Occipital lobe (tissue), 2 donors: Measurements from ENCODE around the gene PPP1R9B. TPM values are rescaled to one million over a fixed set of nuclear protein-coding genes. Genes with fewer than 3 reads are reported as not detected.

Experiments used
- DNase-seq: peaks from one replicate; lab custom pipeline; 2025; lab: John Stamatoyannopoulos, UW
- total RNA-seq: library from RNA; depleted of rRNA; stranded (reverse); fragments of >200 nt; gene quantifications from one replicate; pipeline ENCODE4 v1.2.3, GENCODE V29; 2014

The PPP1R9B gene
- total RNA-seq, result 69.9 TPM

GRCh38 chr17:50150354-50151040 is at the start of gene PPP1R9B:
Gene PPP1R9B (minus strand): TSS chr17:50150677. CDS start chr17:50150513, 164 bp downstream.
- DNase-seq, result no peak

- DNase-seq, result peak; percentile 41
These were observed 49.5 kb upstream of the PPP1R9B start for GRCh38 chr17:50199803-50200456.

- DNase-seq, result no peak
These were observed 48.8 kb upstream of the PPP1R9B start for GRCh38 chr17:50199211-50199802.

- no peak for DNase-seq
These were observed 47.7 kb upstream of the PPP1R9B start for GRCh38 chr17:50198026-50198669.

GRCh38 chr17:50196826-50197225 is 46.3 kb upstream of the PPP1R9B start:
- no peak for DNase-seq

GRCh38 chr17:50196036-50196435 is 45.6 kb upstream of the PPP1R9B start:
- DNase-seq, result no peak

GRCh38 chr17:50194934-50195865 is 44.7 kb upstream of the PPP1R9B start:
- DNase-seq, result no peak

GRCh38 chr17:50194140-50194933 is 43.9 kb upstream of the PPP1R9B start:
- DNase-seq, result no peak

- no peak for DNase-seq
These were observed 42.3 kb upstream of the PPP1R9B start for GRCh38 chr17:50192618-50193291.

GRCh38 chr17:50192144-50192617 is 41.7 kb upstream of the PPP1R9B start:
- no peak for DNase-seq

GRCh38 chr17:50191359-50192143 is 41.1 kb upstream of the PPP1R9B start:
- no peak for DNase-seq

GRCh38 chr17:50190603-50191358 is 40.3 kb upstream of the PPP1R9B start:
- DNase-seq, result no peak

- DNase-seq, result no peak
These were observed 39.8 kb upstream of the PPP1R9B start for GRCh38 chr17:50190293-50190602.

- DNase-seq, result no peak
These were observed 39.2 kb upstream of the PPP1R9B start for GRCh38 chr17:50189550-50190292.

- DNase-seq, result no peak
These were observed 38.6 kb upstream of the PPP1R9B start for GRCh38 chr17:50188921-50189549.

GRCh38 chr17:50188531-50188920 is 38.0 kb upstream of the PPP1R9B start:
- DNase-seq, result no peak
